HEK293 (cell line): ENCODE measurements around the gene CANT1.

Experiments used
- GFI1B ChIP-seq: fragments of 450-650 bp; formaldehyde crosslinking; IDR thresholded peaks from 2 replicates; pipeline ENCODE4 v1.5.1; 2016; ENCODE audit warnings: missing biosample characterization, missing genetic modification characterization
- MZF1 ChIP-seq: fragments of 450-650 bp; formaldehyde crosslinking; IDR thresholded peaks from 2 replicates; pipeline ENCODE4 v1.5.1; 2017; ENCODE audit warnings: missing biosample characterization, missing genetic modification characterization, borderline replicate concordance
- OSR2 ChIP-seq: fragments of 450-650 bp; formaldehyde crosslinking; IDR thresholded peaks from 2 replicates; pipeline ENCODE4 v1.5.1; 2016; ENCODE audit warnings: missing biosample characterization, missing genetic modification characterization
- PRDM4 ChIP-seq: fragments of 450-650 bp; formaldehyde crosslinking; IDR thresholded peaks from 2 replicates; pipeline ENCODE4 v1.5.1; 2017; ENCODE audit warnings: missing biosample characterization, missing genetic modification characterization
- REPIN1 ChIP-seq: fragments of 450-650 bp; formaldehyde crosslinking; IDR thresholded peaks from 2 replicates; pipeline ENCODE4 v1.5.1; 2017; ENCODE audit warnings: missing biosample characterization, missing genetic modification characterization, low read depth
- SETDB1 ChIP-seq: IDR thresholded peaks from one replicate; pipeline ENCODE4 v1.6.1; 2017; ENCODE audit warnings: mild to moderate bottlenecking, low read length, moderate library complexity, mixed read lengths; ENCODE audit not compliant: insufficient read length
- ZFP3 ChIP-seq: fragments of 450-650 bp; formaldehyde crosslinking; IDR thresholded peaks from 2 replicates; pipeline ENCODE4 v1.5.1; 2016; ENCODE audit warnings: low read depth, missing biosample characterization, missing genetic modification characterization
- ZFP41 ChIP-seq: fragments of 450-650 bp; formaldehyde crosslinking; IDR thresholded peaks from 2 replicates; pipeline ENCODE4 v1.5.1; 2016; ENCODE audit warnings: missing biosample characterization, missing genetic modification characterization, borderline replicate concordance
- ZNF133 ChIP-seq: fragments of 450-650 bp; formaldehyde crosslinking; IDR thresholded peaks from 2 replicates; pipeline ENCODE4 v1.5.1; 2016; ENCODE audit warnings: missing biosample characterization, missing genetic modification characterization
- ZNF221 ChIP-seq: fragments of 450-650 bp; formaldehyde crosslinking; IDR thresholded peaks from 2 replicates; pipeline ENCODE4 v1.5.1; 2017; ENCODE audit warnings: missing biosample characterization, missing genetic modification characterization, borderline replicate concordance
- ZNF292 ChIP-seq: fragments of 450-650 bp; formaldehyde crosslinking; IDR thresholded peaks from 2 replicates; pipeline ENCODE4 v1.5.1; 2016; ENCODE audit warnings: low read depth, missing biosample characterization, missing genetic modification characterization, borderline replicate concordance
- ZNF366 ChIP-seq: fragments of 450-650 bp; formaldehyde crosslinking; conservative IDR thresholded peaks from 2 replicates; pipeline ENCODE4 v1.5.1; 2016; ENCODE audit warnings: missing biosample characterization, missing genetic modification characterization
- ZNF626 ChIP-seq: fragments of 450-650 bp; sonication (Bioruptor Pico); formaldehyde crosslinking; IDR thresholded peaks from 2 replicates; pipeline ENCODE4 v1.5.1; 2018; ENCODE audit warnings: missing biosample characterization, missing genetic modification characterization, inconsistent platforms
- ZNF677 ChIP-seq: fragments of 450-650 bp; IDR thresholded peaks from 2 replicates; pipeline ENCODE4 v1.5.0; 2018; ENCODE audit warnings: missing biosample characterization, mild to moderate bottlenecking, missing genetic modification characterization, moderate library complexity
- TF ChIP-seq, protein P1 (sequence below): fragments of 450-650 bp; formaldehyde crosslinking; optimal IDR thresholded peaks from 2 replicates; pipeline ENCODE3; 2016; ENCODE audit warnings: missing biosample characterization, mild to moderate bottlenecking, missing genetic modification characterization
- TF ChIP-seq, protein P2 (sequence below): fragments of 450-650 bp; formaldehyde crosslinking; conservative IDR thresholded peaks from 2 replicates; pipeline ENCODE4 v1.5.1; 2016; ENCODE audit warnings: low read depth, missing biosample characterization, missing genetic modification characterization
- TF ChIP-seq, protein P3 (sequence below): fragments of 450-650 bp; formaldehyde crosslinking; IDR thresholded peaks from 2 replicates; pipeline ENCODE4 v1.5.1; 2016; ENCODE audit warnings: missing biosample characterization, missing genetic modification characterization, borderline replicate concordance
- TF ChIP-seq, protein P4 (sequence below): fragments of 450-650 bp; formaldehyde crosslinking; IDR thresholded peaks from 2 replicates; pipeline ENCODE4 v1.5.1; 2016; ENCODE audit warnings: missing biosample characterization, missing genetic modification characterization
- TF ChIP-seq, protein P5 (sequence below): fragments of 450-650 bp; formaldehyde crosslinking; IDR thresholded peaks from 2 replicates; pipeline ENCODE4 v1.5.1; 2016; ENCODE audit warnings: missing biosample characterization, missing genetic modification characterization

Gene CANT1

DNA sequence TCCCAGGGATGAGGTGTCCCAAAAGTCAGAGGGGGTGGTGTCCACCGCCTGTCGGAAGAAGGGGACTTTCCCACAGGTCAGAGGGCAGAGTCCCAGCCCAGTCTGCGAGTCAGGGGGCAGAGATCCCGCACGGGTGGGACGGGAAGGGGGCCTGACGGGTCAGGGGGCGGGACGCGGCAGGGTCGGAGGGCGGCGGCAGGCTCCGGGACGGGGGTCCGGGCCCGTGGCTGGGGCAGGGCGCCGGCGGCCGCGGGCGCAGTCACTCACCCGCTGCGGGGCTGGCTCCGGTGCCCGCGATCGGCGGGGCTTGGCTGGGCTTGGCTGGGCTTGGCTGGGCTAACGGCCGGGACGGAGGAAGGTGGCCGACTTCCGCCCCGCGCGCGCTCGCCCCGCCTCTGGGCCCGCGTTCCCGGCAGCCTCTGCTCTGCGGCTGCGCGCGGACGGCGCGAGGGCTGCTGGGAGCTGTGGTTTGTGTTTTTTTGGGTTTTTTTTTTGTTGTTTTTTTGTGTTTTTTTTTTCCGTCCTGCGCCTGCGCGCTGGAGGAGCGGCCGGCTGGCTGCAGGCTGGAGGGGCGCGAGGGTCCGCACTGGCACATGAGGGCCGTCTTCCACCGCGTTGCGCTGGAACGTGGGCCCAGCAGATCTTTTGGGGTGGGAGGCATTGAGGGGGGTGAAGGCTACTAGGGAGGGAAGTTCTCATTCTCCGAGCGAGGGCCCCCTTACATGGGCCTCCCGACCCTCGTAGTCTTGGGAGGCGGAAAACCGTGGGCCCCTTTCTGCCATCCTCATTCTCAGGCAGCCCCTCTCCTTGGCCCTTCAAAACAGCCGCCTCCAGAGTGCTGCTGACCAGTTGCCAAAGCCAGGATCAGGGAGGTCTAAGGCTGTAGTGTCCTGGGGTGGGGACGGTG lies at the start of gene CANT1 (continued):
- TF ChIP-seq ZNF677 (tag by site-specific recombination) (no peak), SETDB1 (no peak), ZNF133 (no peak), ZNF366 (no peak), OSR2 (tag by site-specific recombination) (no peak), MZF1 (no peak), ZFP41 (tag by site-specific recombination) (no peak), REPIN1 (tag by site-specific recombination) (no peak), PRDM4 (tag by site-specific recombination) (0 out of 2 replicates have a peak, but pooled peaks have one; percentile 21), ZNF221 (tag by site-specific recombination) (no peak), ZNF292 (no peak), GFI1B (tag by site-specific recombination) (no peak), ZFP3 (tag by site-specific recombination) (no peak), ZNF626 (tag by site-specific recombination) (no peak)
- TF ChIP-seq, protein P1, sequence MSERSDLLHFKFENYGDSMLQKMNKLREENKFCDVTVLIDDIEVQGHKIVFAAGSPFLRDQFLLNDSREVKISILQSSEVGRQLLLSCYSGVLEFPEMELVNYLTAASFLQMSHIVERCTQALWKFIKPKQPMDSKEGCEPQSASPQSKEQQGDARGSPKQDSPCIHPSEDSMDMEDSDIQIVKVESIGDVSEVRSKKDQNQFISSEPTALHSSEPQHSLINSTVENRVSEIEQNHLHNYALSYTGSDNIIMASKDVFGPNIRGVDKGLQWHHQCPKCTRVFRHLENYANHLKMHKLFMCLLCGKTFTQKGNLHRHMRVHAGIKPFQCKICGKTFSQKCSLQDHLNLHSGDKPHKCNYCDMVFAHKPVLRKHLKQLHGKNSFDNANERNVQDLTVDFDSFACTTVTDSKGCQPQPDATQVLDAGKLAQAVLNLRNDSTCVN (tag by site-specific recombination) = peak; percentile 73
- TF ChIP-seq, protein P2, sequence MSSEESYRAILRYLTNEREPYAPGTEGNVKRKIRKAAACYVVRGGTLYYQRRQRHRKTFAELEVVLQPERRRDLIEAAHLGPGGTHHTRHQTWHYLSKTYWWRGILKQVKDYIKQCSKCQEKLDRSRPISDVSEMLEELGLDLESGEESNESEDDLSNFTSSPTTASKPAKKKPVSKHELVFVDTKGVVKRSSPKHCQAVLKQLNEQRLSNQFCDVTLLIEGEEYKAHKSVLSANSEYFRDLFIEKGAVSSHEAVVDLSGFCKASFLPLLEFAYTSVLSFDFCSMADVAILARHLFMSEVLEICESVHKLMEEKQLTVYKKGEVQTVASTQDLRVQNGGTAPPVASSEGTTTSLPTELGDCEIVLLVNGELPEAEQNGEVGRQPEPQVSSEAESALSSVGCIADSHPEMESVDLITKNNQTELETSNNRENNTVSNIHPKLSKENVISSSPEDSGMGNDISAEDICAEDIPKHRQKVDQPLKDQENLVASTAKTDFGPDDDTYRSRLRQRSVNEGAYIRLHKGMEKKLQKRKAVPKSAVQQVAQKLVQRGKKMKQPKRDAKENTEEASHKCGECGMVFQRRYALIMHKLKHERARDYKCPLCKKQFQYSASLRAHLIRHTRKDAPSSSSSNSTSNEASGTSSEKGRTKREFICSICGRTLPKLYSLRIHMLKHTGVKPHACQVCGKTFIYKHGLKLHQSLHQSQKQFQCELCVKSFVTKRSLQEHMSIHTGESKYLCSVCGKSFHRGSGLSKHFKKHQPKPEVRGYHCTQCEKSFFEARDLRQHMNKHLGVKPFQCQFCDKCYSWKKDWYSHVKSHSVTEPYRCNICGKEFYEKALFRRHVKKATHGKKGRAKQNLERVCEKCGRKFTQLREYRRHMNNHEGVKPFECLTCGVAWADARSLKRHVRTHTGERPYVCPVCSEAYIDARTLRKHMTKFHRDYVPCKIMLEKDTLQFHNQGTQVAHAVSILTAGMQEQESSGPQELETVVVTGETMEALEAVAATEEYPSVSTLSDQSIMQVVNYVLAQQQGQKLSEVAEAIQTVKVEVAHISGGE (tag by site-specific recombination) = peak; percentile 44
- TF ChIP-seq, protein P3, sequence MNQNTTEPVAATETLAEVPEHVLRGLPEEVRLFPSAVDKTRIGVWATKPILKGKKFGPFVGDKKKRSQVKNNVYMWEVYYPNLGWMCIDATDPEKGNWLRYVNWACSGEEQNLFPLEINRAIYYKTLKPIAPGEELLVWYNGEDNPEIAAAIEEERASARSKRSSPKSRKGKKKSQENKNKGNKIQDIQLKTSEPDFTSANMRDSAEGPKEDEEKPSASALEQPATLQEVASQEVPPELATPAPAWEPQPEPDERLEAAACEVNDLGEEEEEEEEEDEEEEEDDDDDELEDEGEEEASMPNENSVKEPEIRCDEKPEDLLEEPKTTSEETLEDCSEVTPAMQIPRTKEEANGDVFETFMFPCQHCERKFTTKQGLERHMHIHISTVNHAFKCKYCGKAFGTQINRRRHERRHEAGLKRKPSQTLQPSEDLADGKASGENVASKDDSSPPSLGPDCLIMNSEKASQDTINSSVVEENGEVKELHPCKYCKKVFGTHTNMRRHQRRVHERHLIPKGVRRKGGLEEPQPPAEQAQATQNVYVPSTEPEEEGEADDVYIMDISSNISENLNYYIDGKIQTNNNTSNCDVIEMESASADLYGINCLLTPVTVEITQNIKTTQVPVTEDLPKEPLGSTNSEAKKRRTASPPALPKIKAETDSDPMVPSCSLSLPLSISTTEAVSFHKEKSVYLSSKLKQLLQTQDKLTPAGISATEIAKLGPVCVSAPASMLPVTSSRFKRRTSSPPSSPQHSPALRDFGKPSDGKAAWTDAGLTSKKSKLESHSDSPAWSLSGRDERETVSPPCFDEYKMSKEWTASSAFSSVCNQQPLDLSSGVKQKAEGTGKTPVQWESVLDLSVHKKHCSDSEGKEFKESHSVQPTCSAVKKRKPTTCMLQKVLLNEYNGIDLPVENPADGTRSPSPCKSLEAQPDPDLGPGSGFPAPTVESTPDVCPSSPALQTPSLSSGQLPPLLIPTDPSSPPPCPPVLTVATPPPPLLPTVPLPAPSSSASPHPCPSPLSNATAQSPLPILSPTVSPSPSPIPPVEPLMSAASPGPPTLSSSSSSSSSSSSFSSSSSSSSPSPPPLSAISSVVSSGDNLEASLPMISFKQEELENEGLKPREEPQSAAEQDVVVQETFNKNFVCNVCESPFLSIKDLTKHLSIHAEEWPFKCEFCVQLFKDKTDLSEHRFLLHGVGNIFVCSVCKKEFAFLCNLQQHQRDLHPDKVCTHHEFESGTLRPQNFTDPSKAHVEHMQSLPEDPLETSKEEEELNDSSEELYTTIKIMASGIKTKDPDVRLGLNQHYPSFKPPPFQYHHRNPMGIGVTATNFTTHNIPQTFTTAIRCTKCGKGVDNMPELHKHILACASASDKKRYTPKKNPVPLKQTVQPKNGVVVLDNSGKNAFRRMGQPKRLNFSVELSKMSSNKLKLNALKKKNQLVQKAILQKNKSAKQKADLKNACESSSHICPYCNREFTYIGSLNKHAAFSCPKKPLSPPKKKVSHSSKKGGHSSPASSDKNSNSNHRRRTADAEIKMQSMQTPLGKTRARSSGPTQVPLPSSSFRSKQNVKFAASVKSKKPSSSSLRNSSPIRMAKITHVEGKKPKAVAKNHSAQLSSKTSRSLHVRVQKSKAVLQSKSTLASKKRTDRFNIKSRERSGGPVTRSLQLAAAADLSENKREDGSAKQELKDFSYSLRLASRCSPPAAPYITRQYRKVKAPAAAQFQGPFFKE (tag by site-specific recombination) = no peak
- TF ChIP-seq, protein P4, sequence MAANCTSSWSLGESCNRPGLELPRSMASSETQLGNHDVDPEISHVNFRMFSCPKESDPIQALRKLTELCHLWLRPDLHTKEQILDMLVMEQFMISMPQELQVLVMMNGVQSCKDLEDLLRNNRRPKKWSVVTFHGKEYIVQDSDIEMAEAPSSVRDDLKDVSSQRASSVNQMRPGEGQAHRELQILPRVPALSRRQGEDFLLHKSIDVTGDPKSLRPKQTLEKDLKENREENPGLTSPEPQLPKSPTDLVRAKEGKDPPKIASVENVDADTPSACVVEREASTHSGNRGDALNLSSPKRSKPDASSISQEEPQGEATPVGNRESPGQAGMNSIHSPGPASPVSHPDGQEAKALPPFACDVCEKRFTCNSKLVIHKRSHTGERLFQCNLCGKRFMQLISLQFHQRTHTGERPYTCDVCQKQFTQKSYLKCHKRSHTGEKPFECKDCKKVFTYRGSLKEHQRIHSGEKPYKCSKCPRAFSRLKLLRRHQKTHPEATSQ (tag by site-specific recombination) = no peak
- TF ChIP-seq, protein P5, sequence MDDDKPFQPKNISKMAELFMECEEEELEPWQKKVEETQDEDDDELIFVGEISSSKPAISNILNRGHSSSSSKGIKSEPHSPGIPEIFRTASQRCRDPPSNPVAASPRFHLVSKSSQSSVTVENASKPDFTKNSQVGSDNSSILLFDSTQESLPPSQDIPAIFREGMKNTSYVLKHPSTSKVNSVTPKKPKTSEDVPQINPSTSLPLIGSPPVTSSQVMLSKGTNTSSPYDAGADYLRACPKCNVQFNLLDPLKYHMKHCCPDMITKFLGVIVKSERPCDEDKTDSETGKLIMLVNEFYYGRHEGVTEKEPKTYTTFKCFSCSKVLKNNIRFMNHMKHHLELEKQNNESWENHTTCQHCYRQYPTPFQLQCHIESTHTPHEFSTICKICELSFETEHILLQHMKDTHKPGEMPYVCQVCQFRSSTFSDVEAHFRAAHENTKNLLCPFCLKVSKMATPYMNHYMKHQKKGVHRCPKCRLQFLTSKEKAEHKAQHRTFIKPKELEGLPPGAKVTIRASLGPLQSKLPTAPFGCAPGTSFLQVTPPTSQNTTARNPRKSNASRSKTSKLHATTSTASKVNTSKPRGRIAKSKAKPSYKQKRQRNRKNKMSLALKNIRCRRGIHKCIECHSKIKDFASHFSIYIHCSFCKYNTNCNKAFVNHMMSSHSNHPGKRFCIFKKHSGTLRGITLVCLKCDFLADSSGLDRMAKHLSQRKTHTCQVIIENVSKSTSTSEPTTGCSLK = no peak
